Fibroblast of the aortic adventitia (primary cell): Measurements from ENCODE around the gene PPP1R7. TPM values are rescaled to one million over a fixed set of nuclear protein-coding genes. Genes with fewer than 3 reads are reported as not detected.

Experiments
- DNase-seq: peaks from one replicate; pipeline ENCODE4 v3.0.0-alpha.2; 2010; ENCODE audit warnings: low read depth
- H3K4me3 ChIP-seq: 2 replicates; pipeline ENCODE4 v1.5.1; 2011; ENCODE audit warnings: low read depth, mild to moderate bottlenecking, control low read depth, low read length, moderate library complexity
- CTCF ChIP-seq: IDR thresholded peaks from 2 replicates; pipeline ENCODE4 v1.5.1; 2011; ENCODE audit warnings: mild to moderate bottlenecking, low read length, control low read depth, inconsistent platforms; ENCODE audit not compliant: insufficient read depth
- total RNA-seq: library from RNA; depleted of rRNA; stranded (reverse); fragments of >200 nt; gene quantifications from 2 replicates; pipeline ENCODE4 v1.2.3, GENCODE V29; 2012; ENCODE audit warnings: low replicate concordance

The PPP1R7 gene
- total RNA-seq, 1 donor: 70.0 TPM

- DNase-seq: no peak
- no peak overlapping the region for H3K4me3 ChIP-seq
- no peak for TF ChIP-seq CTCF
Measured at GRCh38 chr2:241227594-241227993, 77.3 kb downstream of the PPP1R7 start.

- DNase-seq: no peak
- TF ChIP-seq CTCF: no peak
Measured at GRCh38 chr2:241228081-241228859, 78.0 kb downstream of the PPP1R7 start.

GRCh38 chr2:241228860-241229516, 78.7 kb downstream of the PPP1R7 start:
- DNase-seq: no peak
- H3K4me3 ChIP-seq: no peak overlapping the region
- TF ChIP-seq CTCF: no peak

More at GRCh38 chr2:241228081-241228859, 78.0 kb downstream of the PPP1R7 start:
- H3K4me3 ChIP-seq: no peak overlapping the region

GRCh38 chr2:241229563-241230401, 79.5 kb downstream of the PPP1R7 start:
- TF ChIP-seq CTCF: no peak
- no peak for DNase-seq
- H3K4me3 ChIP-seq: no peak overlapping the region

- H3K4me3 ChIP-seq: no peak overlapping the region
- DNase-seq: no peak
- TF ChIP-seq CTCF: no peak
Measured at GRCh38 chr2:241230435-241230834, 80.2 kb downstream of the PPP1R7 start.

DNA sequence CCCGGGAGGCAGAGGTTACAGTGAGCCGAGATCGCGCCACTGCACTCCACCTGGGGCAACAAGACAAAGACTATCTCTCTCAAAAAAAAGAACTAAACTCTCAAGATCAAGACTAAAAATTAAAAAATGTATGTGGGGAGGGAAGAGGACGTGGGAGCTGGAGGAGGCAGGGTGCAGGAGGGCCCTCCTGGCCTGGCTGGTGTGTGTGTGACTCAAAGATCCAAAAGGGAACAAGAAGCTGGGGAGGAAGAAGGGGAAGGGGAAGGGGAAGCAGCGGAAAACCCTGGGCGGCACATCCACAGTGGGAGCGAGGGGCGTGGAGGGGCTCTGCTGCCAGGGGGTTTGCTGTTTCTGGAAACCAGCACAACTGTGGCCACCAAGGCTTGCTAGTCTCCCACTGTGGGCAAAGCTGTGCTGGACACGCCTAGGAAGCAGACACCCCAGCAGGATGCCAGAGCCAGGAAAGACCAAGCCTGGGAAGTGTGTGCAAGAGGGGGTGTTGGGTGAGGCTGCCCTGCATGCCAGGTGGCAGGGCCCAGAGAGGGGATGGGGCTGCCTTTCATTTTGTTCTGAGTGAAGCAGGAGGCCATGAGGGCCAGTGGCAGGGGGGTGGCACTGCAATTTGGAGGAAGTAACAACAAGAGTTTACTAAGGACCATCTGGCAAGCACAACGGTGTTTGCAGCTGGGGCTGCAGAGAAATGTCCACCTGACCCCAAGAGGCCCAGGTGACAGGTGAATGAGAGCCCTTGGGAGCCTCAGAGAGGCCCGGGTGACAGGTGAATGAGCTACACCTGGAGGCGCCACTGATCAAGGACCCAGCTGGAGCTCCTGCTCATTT, 82.7 kb downstream of the PPP1R7 start:
- TF ChIP-seq CTCF: no peak
- H3K4me3 ChIP-seq: no peak overlapping the region
- DNase-seq: no peak
